NCI-H345 treated with DMSO at 0.1 percent for 48 hours (cell line): ENCODE data around the gene ZNF778.
"Not testable (repeated sequence)": the region's sequence is repeated elsewhere in the genome, so short reads cannot be mapped to it uniquely, and the experiment has no call there.

ENCODE experiments used
- DNase-seq: peaks from one replicate; lab custom pipeline; 2025; ENCODE audit not compliant: unreplicated experiment; lab: John Stamatoyannopoulos, UW

The ZNF778 gene

GRCh38 chr16:89248196-89248982 lies 30.9 kb downstream of the ZNF778 start:
- DNase-seq: no peak

GRCh38 chr16:89253548-89254287 lies 36.2 kb downstream of the ZNF778 start:
- no peak for DNase-seq

GRCh38 chr16:89256651-89257254 lies 39.2 kb downstream of the ZNF778 start:
- DNase-seq: no peak

- DNase-seq: no peak
These were observed 39.8 kb downstream of the ZNF778 start for GRCh38 chr16:89257281-89257731.

- DNase-seq: no peak
These were observed 40.4 kb downstream of the ZNF778 start for GRCh38 chr16:89257757-89258465.

- not testable (repeated sequence) for DNase-seq
These were observed 42.4 kb downstream of the ZNF778 start for GRCh38 chr16:89259901-89260300.

- DNase-seq: no peak
These were observed 44.4 kb downstream of the ZNF778 start for GRCh38 chr16:89261691-89262563.

GRCh38 chr16:89264800-89265550 lies 47.5 kb downstream of the ZNF778 start:
- DNase-seq: no peak

- DNase-seq: no peak
These were observed 48.1 kb downstream of the ZNF778 start for GRCh38 chr16:89265647-89266046.

GRCh38 chr16:89266521-89267134 lies 49.1 kb downstream of the ZNF778 start:
- DNase-seq: no peak

GRCh38 chr16:89267746-89268145 lies 50.2 kb downstream of the ZNF778 start:
- DNase-seq: not testable (repeated sequence)

GRCh38 chr16:89268585-89268984 lies 51.1 kb downstream of the ZNF778 start:
- DNase-seq: no peak

- DNase-seq: no peak
These were observed 51.7 kb downstream of the ZNF778 start for GRCh38 chr16:89268987-89269735.

GRCh38 chr16:89269805-89270665 lies 52.5 kb downstream of the ZNF778 start:
- no peak for DNase-seq

GRCh38 chr16:89270666-89271345 lies 53.3 kb downstream of the ZNF778 start:
- DNase-seq: no peak

GRCh38 chr16:89272631-89273030 lies 55.1 kb downstream of the ZNF778 start:
- no peak for DNase-seq
